ENCODE data around the gene PTPRM.

DNA sequence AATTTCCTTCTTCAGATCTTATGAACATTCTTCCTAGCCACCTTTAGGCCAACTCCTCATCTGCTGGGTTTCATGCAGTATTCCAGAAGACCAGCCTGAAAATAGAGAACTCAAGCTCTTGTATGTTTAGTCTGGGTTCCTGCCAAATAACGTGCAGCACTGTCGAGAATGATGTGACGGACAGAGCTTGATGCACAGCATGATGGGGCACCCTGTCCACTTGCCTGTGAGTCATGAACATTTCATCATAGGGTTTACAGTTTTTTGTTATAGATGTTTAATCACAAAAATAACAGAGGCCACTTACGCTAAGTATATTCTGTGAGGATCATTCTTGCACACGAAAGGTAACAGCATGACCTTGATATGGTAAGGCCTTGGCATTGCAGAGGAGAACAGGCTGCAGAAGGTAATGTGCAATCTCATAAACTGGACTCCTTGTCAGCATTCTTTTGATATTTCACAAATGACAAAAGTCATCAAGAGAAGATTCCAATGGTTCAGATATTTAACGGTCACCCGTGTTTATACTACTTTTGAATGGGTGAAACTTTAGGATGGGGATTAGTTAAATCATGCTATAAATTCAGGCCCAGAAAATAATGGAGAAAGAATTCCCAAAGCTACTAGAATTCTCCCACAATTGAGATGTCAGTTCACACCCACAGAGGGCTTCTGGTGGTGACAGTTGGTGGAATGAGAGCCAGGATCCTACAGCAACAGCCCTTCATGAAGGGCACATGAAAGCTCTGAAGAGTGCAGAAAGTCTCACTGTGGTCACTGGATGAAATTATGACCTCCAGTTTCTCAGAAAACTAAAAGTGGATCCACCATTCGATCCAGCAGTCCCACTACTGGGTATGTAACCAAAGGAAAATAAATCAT, 646.0 kb downstream of the PTPRM start:
- TF ChIP-seq, protein P1, sequence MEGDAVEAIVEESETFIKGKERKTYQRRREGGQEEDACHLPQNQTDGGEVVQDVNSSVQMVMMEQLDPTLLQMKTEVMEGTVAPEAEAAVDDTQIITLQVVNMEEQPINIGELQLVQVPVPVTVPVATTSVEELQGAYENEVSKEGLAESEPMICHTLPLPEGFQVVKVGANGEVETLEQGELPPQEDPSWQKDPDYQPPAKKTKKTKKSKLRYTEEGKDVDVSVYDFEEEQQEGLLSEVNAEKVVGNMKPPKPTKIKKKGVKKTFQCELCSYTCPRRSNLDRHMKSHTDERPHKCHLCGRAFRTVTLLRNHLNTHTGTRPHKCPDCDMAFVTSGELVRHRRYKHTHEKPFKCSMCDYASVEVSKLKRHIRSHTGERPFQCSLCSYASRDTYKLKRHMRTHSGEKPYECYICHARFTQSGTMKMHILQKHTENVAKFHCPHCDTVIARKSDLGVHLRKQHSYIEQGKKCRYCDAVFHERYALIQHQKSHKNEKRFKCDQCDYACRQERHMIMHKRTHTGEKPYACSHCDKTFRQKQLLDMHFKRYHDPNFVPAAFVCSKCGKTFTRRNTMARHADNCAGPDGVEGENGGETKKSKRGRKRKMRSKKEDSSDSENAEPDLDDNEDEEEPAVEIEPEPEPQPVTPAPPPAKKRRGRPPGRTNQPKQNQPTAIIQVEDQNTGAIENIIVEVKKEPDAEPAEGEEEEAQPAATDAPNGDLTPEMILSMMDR (IDR thresholded peaks at IDR 0.05; ENCODE audit: low read depth, low read length, poor library complexity, severe bottlenecking): no peak
- TF ChIP-seq EZH2phosphoT487 (IDR thresholded peaks at IDR 0.05; ENCODE audit: borderline replicate concordance, low read length): no peak
